Hematopoietic multipotent progenitor cell treated with erythropoietin and hydrocortisone succinate and interleukin-3 and kit ligand, for 8 days (in vitro differentiated cells): ENCODE measurements around the gene RBM43.

Experiments used
- DNase-seq: peaks from one replicate; pipeline ENCODE4 v3.0.0-alpha.2; 2015

The RBM43 gene

DNA sequence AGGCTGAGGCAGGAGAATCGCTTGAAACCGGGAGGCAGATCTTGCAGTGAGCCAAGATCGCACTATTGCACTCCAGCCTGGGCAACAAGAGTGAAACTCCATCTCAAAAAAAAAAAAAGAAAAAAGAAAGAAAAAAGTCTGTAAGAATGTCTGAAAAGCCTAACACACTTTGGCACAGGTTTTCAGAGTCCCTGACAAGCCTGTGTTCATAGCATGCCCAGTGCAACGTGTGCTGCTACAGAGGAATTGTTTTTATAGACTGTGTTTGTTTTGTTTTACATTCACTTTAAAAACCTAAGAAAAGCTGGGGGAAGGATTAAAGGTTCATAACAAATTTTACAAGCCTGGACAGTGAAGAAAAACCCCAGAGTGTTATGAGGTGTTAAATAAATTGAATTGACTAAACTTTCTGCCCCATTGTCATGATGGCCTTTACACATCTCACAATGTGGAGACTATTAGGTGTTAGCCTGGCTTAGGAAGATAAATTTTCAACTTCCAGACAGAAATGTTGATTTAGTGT lies 55.2 kb downstream of the RBM43 start:
- no peak for DNase-seq

DNA sequence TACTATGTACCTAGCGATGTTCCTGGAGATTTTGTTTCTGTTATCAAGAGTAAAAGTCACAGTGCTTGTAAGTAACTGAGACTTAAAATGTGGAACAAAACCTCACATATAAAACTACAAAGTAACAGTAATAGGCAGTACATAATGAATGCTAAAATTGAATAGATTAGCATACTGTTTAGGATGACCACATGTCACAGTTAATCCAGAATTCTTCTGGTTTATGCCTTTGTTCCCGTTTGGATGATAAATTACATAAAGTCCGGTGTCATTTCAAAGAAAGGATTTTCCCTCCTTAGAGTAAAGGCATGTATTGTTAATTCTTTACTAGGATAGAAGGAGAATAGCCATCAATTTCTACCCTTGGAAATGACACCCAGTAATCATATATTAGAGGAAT lies 56.1 kb downstream of the RBM43 start:
- no peak for DNase-seq

DNA sequence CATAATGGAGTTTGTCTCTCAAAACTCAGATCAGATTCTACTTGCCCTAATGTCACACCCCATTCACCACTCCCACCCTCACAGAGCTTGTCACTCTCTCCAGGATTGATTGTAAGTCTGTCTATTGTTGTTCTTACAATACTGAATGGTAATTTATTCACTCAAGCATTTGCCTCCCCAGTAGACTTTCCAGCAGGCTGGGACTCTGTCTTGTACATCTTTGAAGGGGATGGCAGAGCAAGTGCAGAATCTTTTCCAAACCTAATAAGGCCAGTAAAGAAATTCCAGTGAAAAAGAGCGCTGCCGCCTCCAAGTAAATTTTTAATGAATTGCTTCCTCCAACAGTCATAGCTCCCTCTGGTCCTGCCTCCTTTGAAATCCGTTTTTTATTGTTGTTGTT lies 56.9 kb downstream of the RBM43 start:
- no peak for DNase-seq

DNA sequence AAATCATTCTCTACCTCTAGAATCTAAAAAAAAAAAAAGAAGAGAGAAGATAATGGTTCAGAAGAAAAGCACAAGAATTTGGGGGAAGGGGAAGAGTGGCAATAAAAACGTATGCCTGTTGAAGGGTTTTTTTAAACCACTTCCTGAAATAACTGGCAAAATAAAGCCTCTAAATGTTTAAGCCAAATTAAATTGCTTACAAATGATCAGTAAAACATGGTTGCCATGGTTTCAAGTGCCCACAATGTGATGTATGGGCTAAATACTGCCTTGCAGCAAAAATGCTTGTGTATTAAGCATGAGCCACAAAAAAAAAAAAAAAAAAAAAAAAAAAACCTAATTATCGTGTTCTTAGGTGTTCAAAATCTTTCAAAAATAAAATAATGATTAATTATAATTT lies 60.8 kb downstream of the RBM43 start:
- DNase-seq, result no peak

DNA sequence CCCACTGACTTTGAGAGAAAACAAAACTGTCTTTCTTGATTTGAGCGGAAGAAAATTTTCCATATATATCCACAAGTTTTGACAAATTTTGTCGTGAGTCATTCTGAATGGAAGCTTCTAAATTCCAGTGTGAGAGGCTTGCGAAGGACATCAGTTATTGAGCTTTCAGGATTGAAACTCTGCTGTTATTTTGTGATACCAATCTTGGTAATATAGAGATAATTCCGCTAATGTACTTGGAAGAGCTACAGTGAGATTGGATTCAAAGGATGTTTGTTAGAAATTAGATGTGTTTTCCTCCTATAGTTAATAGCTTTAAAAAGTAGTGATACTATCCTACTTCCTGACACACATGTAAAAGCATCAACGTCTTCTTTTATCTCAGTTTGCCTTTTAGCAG lies 61.4 kb downstream of the RBM43 start:
- no peak for DNase-seq

DNA sequence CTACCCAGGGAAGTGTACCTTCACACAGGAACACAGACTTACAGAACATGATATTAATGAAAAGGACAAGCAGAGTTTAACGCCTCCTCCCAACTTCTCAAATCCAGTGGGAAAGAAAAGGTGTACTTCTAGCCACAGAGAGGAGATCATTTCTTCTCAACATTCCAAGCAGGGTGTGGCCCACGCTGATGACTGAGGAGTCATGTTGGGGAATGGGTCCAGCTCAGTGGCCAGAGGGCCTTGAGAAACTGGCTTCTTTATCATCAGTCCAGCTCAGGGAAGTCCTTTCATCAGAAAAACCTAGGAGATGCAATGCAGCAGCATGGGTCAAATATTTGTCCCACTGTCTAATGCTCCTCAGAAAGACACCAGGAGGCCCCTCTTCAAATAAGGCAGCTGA lies 63.0 kb downstream of the RBM43 start:
- no peak for DNase-seq
